ENCODE results near the gene CD4. TPM values are rescaled to one million over a fixed set of nuclear protein-coding genes. Genes with fewer than 3 reads are reported as not detected.

Gene CD4
- total RNA-seq, 4 donors from 2014 or later = 3.5 to 8.1 (median 3.9) TPM

- no peaks in the 10 kb centered on the region for H3K27me3 ChIP-seq
- peaks cover 9 to 11% of the 10 kb centered on the region in 2 donors for H3K36me3 ChIP-seq
- whole genome bisulfite sequencing, 2 donors = 70 to 78% methylated on average over 19 to 21 of the region's 21 CpGs
- H3K4me1 ChIP-seq = peaks cover 10 to 29% of the 10 kb centered on the region in 2 donors
- no peak for DNase-seq
- no peak overlapping the region for H3K27ac ChIP-seq
- TF ChIP-seq CTCF (IDR thresholded peaks at IDR 0.05) (no peak), POLR2A (IDR thresholded peaks at IDR 0.05) (no peak)
- H3K4me3 ChIP-seq (replicated peaks in 1 of 3) = no peak overlapping the region
- H3K9me3 ChIP-seq = no peaks in the 10 kb centered on the region
- intact Hi-C loops (cut with DNase I) = no loop called here
Measured at GRCh38 chr12:6772726-6773589, 16.4 kb upstream of the CD4 start.

- no peak for DNase-seq
- Histone ChIP-seq H3K9me3 (no peaks in the 10 kb centered on the region), H3K27me3 (no peaks in the 10 kb centered on the region), H3K4me1 (peaks cover 9 to 27% of the 10 kb centered on the region in 2 donors), H3K27ac (no peak overlapping the region), H3K36me3 (peaks cover 9 to 11% of the 10 kb centered on the region in 2 donors), H3K4me3 (replicated peaks in 1 of 3) (no peak overlapping the region)
- intact Hi-C loops (cut with DNase I) = no loop called here
- TF ChIP-seq POLR2A (IDR thresholded peaks at IDR 0.05) (no peak), CTCF (IDR thresholded peaks at IDR 0.05) (no peak)
- 45 to 53% methylated on average over 28 to 52 of the region's 60 CpGs for WGBS, 2 donors
Measured at GRCh38 chr12:6773590-6774351, 15.6 kb upstream of the CD4 start.

- Histone ChIP-seq H3K4me1 (peaks cover 7 to 20% of the 10 kb centered on the region in 2 donors), H3K27me3 (no peaks in the 10 kb centered on the region), H3K9me3 (no peaks in the 10 kb centered on the region), H3K4me3 (replicated peaks in 1 of 3) (no peak overlapping the region), H3K36me3 (peaks cover 9% of the 10 kb centered on the region in 2 donors), H3K27ac (no peak overlapping the region)
- 88 to 92% methylated on average over 15 of the region's 15 CpGs for whole genome bisulfite sequencing, 2 donors
- TF ChIP-seq CTCF (IDR thresholded peaks at IDR 0.05) = no peak
- TF ChIP-seq POLR2A (IDR thresholded peaks at IDR 0.05) = no peak
- DNase-seq = no peak
- intact Hi-C loops (cut with DNase I) = loop anchor here (5.0 kb wide), 1 partner anchor 157 kb away; no protein-coding TSS in a partner anchor
Measured at GRCh38 chr12:6774499-6775062, 14.7 kb upstream of the CD4 start.

- H3K27ac ChIP-seq = no peak overlapping the region
- peaks cover 7 to 17% of the 10 kb centered on the region in 2 donors for H3K4me1 ChIP-seq
- TF ChIP-seq POLR2A (IDR thresholded peaks at IDR 0.05) = no peak
- TF ChIP-seq CTCF (IDR thresholded peaks at IDR 0.05) = no peak
- DNase-seq = no peak
- no peaks in the 10 kb centered on the region for H3K9me3 ChIP-seq
- 80 to 87% methylated on average over 16 of the region's 16 CpGs for WGBS, 2 donors
- intact Hi-C loops (cut with DNase I) = loop anchor here (5.0 kb wide), 1 partner anchor 158 kb away; no protein-coding TSS in a partner anchor
- H3K4me3 ChIP-seq (replicated peaks in 1 of 3) = no peak overlapping the region
- no peaks in the 10 kb centered on the region for H3K27me3 ChIP-seq
- peaks cover 2 to 4% of the 10 kb centered on the region in 2 donors for H3K36me3 ChIP-seq
Measured at GRCh38 chr12:6775185-6776174, 13.8 kb upstream of the CD4 start.
